NK-92 (cell line): ENCODE measurements around the gene HSBP1L1.

Experiments used
- DNase-seq: peaks from one replicate; lab custom pipeline; 2025; ENCODE audit not compliant: unreplicated experiment; lab: John Stamatoyannopoulos, UW

Gene HSBP1L1

DNA sequence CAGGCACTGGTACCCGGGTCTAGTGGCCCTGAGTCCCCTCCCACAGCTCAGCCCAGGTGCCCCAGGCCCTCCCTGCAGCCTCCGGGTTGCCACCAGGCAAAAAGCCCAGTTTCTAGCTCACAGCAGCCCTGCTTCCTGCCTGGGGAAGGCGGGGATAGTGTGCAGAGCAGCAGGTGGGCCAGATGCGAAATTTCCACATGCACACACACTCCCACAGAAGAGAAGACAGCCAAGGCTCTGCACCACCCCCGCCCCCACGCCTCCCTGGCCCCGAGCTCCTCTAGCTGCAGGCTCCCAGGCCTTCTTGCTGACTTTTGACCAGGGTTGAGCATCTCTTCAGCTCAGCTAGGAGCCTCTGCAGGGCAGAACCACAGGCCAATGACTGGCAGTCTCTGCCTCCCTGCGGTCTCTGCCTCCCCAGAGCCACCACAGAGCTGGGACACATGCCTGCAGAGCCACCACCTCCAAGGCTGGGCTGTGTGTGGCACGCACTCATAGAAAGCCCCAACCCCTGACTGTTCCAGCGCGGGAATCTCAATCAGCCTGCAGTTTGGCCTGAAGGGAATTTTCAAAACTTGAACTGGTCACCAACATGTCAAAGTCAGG is 20.2 kb upstream of the HSBP1L1 start:
- DNase-seq, result no peak

GRCh38 chr18:79944746-79945117 is 19.7 kb upstream of the HSBP1L1 start:
- DNase-seq, result no peak

DNA sequence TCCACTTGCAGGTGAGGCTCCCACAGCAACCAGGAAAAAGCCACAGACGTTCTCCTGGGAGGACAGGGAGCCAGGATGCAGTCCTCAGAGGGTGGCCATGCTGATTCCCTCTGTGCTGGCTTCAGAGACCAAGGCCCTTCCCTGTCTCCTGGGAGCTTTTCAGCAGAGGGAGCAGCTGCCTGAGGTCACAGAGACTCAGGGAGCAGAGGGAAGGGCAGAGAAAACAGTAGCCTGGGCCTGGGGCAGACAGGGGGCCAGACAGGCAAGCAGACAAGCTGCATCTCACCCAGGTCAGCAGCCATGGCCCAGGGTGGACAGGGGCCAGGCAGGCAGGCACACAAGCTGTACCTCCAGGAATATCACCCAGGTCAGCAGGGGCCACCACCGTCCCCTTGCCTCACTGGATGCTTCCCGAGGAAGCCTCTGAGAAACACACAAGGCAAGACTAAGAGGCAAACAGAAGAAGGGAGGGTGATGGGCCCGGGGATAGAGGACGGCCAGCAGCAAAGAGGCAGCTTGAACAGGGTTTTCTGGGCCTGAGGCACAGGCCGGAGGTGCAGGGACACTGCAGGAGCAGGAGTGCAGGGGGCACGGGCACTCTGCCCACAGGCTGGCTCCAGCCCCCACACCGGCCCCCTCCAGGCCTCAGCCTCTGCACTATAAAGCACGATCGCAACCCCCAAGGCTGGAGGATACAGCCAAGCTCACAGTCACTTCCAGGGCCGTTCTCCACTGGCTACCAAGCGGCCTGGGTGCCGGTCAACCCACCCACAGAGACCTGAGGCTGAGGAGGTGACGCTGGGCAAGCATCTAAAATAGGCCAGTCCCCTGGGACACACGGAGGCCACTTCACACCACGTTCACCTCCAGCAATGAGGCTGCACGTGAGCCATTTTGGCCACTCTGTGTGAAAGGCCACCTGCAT is 19.1 kb upstream of the HSBP1L1 start:
- DNase-seq, result no peak

- no peak for DNase-seq
Observed at GRCh38 chr18:79947054-79947755, 17.2 kb upstream of the HSBP1L1 start.

DNA sequence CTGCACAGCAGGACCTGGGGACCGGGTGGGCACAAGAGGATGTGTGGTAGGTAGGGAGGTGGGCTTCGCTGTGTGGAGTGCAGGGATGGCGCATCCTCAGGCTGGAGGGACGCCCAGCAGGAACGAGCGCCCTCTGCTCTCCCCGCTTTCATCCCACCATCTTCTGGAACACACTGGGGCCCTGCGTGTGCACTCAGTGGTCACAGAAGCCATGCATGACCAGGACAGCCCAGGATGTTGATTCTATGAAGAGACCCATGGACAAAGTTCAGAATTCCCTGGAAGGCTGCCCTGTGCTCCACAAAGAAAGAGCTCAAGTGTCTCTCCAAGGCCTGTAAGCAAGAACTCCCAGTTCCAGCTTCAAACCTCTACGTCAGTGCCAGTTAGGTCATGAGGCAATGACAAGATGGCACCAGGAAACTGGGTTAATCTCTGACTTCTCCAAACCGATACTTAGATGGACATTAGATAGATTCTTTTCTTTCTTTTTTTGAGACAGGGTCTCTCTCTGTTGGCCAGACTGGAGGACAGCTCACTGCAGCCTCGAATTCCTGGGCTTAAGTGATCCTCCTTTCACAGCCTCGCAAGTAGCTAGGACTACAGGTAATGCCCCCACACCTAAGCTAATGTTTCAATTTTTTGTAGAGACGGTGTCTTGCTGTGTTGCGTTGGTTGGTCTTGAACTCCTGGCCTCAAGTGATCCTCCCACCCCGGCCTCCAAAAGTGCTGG is 16.4 kb upstream of the HSBP1L1 start:
- no peak for DNase-seq

GRCh38 chr18:79948719-79949411 is 15.6 kb upstream of the HSBP1L1 start:
- DNase-seq, result no peak

- DNase-seq, result no peak
Observed at GRCh38 chr18:79949697-79950487, 14.6 kb upstream of the HSBP1L1 start.

- no peak for DNase-seq
Observed at GRCh38 chr18:79950515-79951341, 13.7 kb upstream of the HSBP1L1 start.

- DNase-seq, result peak; percentile 27
Observed at GRCh38 chr18:79951545-79952455, 12.6 kb upstream of the HSBP1L1 start, which contains the start of gene SLC66A2. Gene SLC66A2, minus strand, starts transcription at chr18:79951653. Its CDS starts 727 bp downstream, at chr18:79950926.

- DNase-seq, result no peak
Observed at GRCh38 chr18:79952456-79952995, 11.9 kb upstream of the HSBP1L1 start.

DNA sequence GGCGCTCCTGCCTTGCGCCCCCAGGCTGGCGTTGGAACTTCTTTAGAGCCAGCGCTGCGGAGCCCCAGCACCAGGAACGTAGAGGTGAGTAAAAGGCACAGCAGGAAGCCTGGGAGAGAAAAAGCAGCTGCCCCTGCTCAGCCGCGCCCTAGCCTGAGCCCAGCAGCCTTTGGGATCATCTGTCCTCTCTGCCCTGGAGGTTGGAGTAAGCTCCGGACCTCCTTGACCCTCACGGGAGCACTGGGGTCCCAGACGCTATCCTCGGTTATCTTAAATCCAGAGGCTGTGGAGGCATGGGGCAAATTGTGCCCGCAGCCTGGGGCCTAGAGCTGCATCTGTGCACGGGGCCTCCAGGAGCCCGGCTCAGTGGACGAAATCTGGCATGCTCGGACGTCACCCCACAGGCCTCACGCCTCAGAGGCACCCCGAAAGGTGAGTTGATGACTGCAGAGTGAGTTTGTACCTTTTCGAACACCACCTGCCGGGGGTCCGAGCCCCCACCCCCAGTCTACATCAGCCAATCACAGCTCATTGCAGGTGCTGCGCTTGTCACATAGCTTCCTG is 11.4 kb upstream of the HSBP1L1 start:
- no peak for DNase-seq

GRCh38 chr18:79953971-79954651 is 10.3 kb upstream of the HSBP1L1 start:
- DNase-seq, result no peak

GRCh38 chr18:79954791-79955190 is 9.7 kb upstream of the HSBP1L1 start:
- DNase-seq, result no peak

DNA sequence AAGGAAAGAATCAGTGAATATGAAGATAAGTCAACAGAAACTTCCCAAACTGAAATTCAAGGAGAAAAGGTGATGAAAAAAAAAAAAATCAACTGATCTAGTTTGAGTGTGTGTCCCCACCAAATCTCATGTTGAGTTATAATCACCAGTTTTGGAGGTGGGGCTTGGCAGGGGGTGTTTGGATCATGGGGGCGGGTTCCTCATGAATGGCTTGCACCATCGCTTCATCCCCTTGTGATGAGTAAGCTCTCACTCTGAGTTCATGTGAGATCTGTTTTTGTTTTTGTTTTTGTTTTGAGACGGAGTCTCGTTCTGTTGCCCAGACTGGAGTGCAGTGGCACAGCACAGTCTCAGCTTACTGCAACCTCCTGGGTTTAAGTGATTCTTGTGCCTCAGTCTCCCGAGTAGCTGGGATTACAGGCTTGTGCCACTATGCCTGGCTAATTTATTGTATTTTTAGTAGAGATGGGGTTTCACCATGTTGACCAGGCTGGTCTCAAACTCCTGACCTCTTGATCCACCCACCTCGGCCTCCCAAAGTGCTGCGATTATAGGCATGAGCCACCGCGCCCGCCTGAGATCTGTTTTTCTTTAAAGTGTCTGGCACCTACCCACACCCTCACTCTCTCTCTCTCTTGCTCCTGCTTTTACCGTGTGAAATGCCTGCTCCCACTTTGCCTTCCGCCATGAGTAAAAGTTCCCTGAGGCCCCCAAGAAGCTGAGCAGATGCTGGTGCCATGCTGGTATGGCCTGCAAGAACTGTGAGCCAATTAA is 9.0 kb upstream of the HSBP1L1 start:
- DNase-seq, result no peak

DNA sequence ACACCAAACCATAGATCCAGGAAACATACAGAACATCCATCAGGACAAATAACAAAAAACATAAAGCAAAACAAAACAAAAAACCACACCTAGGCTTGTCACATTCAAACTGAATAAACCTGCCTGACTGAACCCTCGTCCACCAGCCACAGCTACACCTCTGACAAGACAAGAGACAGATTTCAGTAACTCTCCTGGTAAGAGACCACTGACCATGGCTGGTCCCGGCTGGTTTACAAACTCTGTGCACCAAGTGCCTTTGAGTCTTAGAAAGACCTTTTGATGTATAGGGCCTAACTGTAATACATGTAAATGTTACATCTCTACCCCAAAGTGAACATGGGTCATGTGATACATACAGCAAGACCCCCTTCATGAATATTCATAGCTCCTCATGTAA is 8.2 kb upstream of the HSBP1L1 start:
- DNase-seq, result no peak

GRCh38 chr18:79958981-79959380 is 5.5 kb upstream of the HSBP1L1 start:
- no peak for DNase-seq
